SK-N-SH (cell line): ENCODE measurements around the gene SNU13. TPM values are rescaled to one million over a fixed set of nuclear protein-coding genes. Genes with fewer than 3 reads are reported as not detected.

Source experiments
- CTCF ChIA-PET: fragments of 300-600, 350-600 bp; formaldehyde crosslinking; extraction: SDS; loops from one replicate; lab custom pipeline; 2021; lab: Yijun Ruan, JAX
- POLR2A ChIA-PET: fragments of 350-600 bp; sonication (Branson Sonifier 250); formaldehyde crosslinking; extraction: SDS; loops from one replicate; lab custom pipeline; 2020; ENCODE audit warnings: antibody characterized with exemption, inconsistent platforms; lab: Yijun Ruan, JAX
- DNase-seq: peaks from one replicate; pipeline ENCODE4 v3.0.0; 2012
- H2AFZ ChIP-seq: fragments of 200-600 bp; sonication (generic); 2 replicates; pipeline ENCODE4 v1.8.1; 2016; ENCODE audit warnings: antibody characterized with exemption, mild to moderate bottlenecking, low read depth
- H3F3A ChIP-seq: fragments of 200-600 bp; sonication (generic); replicated peaks from 2 replicates; pipeline ENCODE3; 2016; ENCODE audit warnings: antibody characterized with exemption, mild to moderate bottlenecking; ENCODE audit not compliant: insufficient read depth
- H3K27ac ChIP-seq, 2 experiments: fragments of 200-500 bp in 1 of 2; fragments of 200-600 bp in 1 of 2; sonication (Bioruptor generic) in 1 of 2; sonication (generic), shearing (Covaris generic) in 1 of 2; 2 replicates each; pipeline versions ENCODE4 v1.5.1 to v1.6.1; 2014 to 2016; ENCODE audit warnings: low read depth in 2 of 2, inconsistent platforms in 1 of 2, low read length in 1 of 2, mild to moderate bottlenecking in 1 of 2, mixed read lengths in 1 of 2
- H3K27me3 ChIP-seq: fragments of 200-600 bp; sonication (generic), shearing (Covaris generic); 2 replicates; pipeline ENCODE4 v1.6.1; 2016; ENCODE audit warnings: mixed run types; ENCODE audit not compliant: insufficient read depth
- H3K36me3 ChIP-seq, 2 experiments: fragments of 200-500 bp in 1 of 2; fragments of 200-600 bp in 1 of 2; sonication (Bioruptor generic) in 1 of 2; sonication (generic) in 1 of 2; replicated peaks in 1 of 2; 2 replicates each; pipeline versions ENCODE3 to v1.5.1; 2014 to 2016; ENCODE audit warnings: low read length in 1 of 2, mild to moderate bottlenecking in 1 of 2; ENCODE audit not compliant: insufficient read depth in 2 of 2, control insufficient read depth in 1 of 2
- H3K4me1 ChIP-seq, 2 experiments: fragments of 200-500 bp in 1 of 2; fragments of 200-600 bp in 1 of 2; sonication (Bioruptor generic) in 1 of 2; sonication (generic), shearing (Covaris generic) in 1 of 2; 2 replicates each; pipeline versions ENCODE4 v1.5.1 to v1.6.1; 2014 to 2016; ENCODE audit warnings: low read depth in 1 of 2, low read length in 1 of 2, mixed run types in 1 of 2; ENCODE audit not compliant: insufficient read depth in 2 of 2, control insufficient read depth in 1 of 2
- H3K4me2 ChIP-seq: fragments of 200-600 bp; sonication (generic), shearing (Covaris generic); 2 replicates; pipeline ENCODE4 v1.6.1; 2017; ENCODE audit warnings: mixed run types
- H3K4me3 ChIP-seq, 2 experiments: fragments of 200-500 bp in 1 of 2; fragments of 200-600 bp in 1 of 2; sonication (Bioruptor generic) in 1 of 2; sonication (generic), shearing (Covaris generic) in 1 of 2; 2 replicates each; pipeline versions ENCODE4 v1.5.1 to v1.8.1; 2014 to 2016; ENCODE audit warnings: low read depth in 2 of 2, inconsistent platforms in 1 of 2, low read length in 1 of 2, mild to moderate bottlenecking in 1 of 2, mixed read lengths in 1 of 2, moderate library complexity in 1 of 2
- H3K79me2 ChIP-seq: fragments of 200-600 bp; sonication (generic); 2 replicates; pipeline ENCODE4 v1.8.1; 2017; ENCODE audit warnings: mild to moderate bottlenecking; ENCODE audit not compliant: insufficient read depth
- H3K9ac ChIP-seq: fragments of 200-600 bp; sonication (generic); 2 replicates; pipeline ENCODE4 v1.6.1; 2017; ENCODE audit warnings: mixed run types
- H3K9me2 ChIP-seq: fragments of 200-600 bp; sonication (generic); 2 replicates; pipeline ENCODE4 v1.6.1; 2017; ENCODE audit warnings: mixed run types
- H3K9me3 ChIP-seq: fragments of 200-600 bp; sonication (generic); 2 replicates; pipeline ENCODE4 v1.6.1; 2017; ENCODE audit warnings: mixed run types, mild to moderate bottlenecking, moderate library complexity
- H4K20me1 ChIP-seq: fragments of 200-600 bp; sonication (generic); 2 replicates; pipeline ENCODE4 v1.6.1; 2017; ENCODE audit warnings: mild to moderate bottlenecking, mixed run types; ENCODE audit not compliant: insufficient read depth
- FOSL2 ChIP-seq: IDR thresholded peaks from 2 replicates; pipeline ENCODE4 v1.4.0; 2012; ENCODE audit warnings: low read depth, mild to moderate bottlenecking, moderate library complexity, borderline replicate concordance
- FOXJ3 ChIP-seq: sonication (generic); formaldehyde crosslinking; IDR thresholded peaks from 2 replicates; pipeline ENCODE4 v1.5.1; 2020; ENCODE audit warnings: mild to moderate bottlenecking, missing genetic modification reagents
- GABPA ChIP-seq: IDR thresholded peaks from 2 replicates; pipeline ENCODE4 v1.4.0; 2012; ENCODE audit warnings: low read depth, mild to moderate bottlenecking
- JUND ChIP-seq: IDR thresholded peaks from 2 replicates; pipeline ENCODE4 v1.4.0; 2012
- MXI1 ChIP-seq: IDR thresholded peaks from 2 replicates; pipeline ENCODE4 v1.6.1; 2012; ENCODE audit warnings: mild to moderate bottlenecking, low read depth, low read length, improper control_type of control experiment
- NFIC ChIP-seq: IDR thresholded peaks from 2 replicates; pipeline ENCODE4 v1.4.0; 2012; ENCODE audit warnings: borderline replicate concordance
- NRF1 ChIP-seq: IDR thresholded peaks from 2 replicates; pipeline ENCODE4 v1.6.1; 2012; ENCODE audit warnings: low read depth, mild to moderate bottlenecking, low read length
- RCOR1 ChIP-seq: fragments of 150-350 bp; IDR thresholded peaks from 2 replicates; pipeline ENCODE4 v1.6.1; 2017; ENCODE audit warnings: antibody characterized with exemption, low read length
- REST ChIP-seq: IDR thresholded peaks from 2 replicates; pipeline ENCODE4 v1.6.1; 2012; ENCODE audit warnings: mild to moderate bottlenecking, low read depth, low read length, moderate library complexity
- RFX5 ChIP-seq: IDR thresholded peaks from 2 replicates; pipeline ENCODE4 v1.6.1; 2012; ENCODE audit warnings: mild to moderate bottlenecking, improper control_type of control experiment, low read length
- RXRA ChIP-seq: IDR thresholded peaks from 2 replicates; pipeline ENCODE4 v1.4.0; 2012; ENCODE audit warnings: low read depth, mild to moderate bottlenecking, borderline replicate concordance
- SIN3A ChIP-seq: IDR thresholded peaks from 2 replicates; pipeline ENCODE4 v1.6.1; 2012; ENCODE audit warnings: low read depth, mild to moderate bottlenecking, low read length, moderate library complexity, borderline replicate concordance
- SMC3 ChIP-seq: IDR thresholded peaks from 2 replicates; pipeline ENCODE4 v1.6.1; 2012; ENCODE audit warnings: low read depth, low read length, improper control_type of control experiment
- TAF1 ChIP-seq: IDR thresholded peaks from 2 replicates; pipeline ENCODE4 v1.6.1; 2012; ENCODE audit warnings: low read depth, mild to moderate bottlenecking, low read length, moderate library complexity, borderline replicate concordance
- TCF12 ChIP-seq: IDR thresholded peaks from 2 replicates; pipeline ENCODE4 v1.4.0; 2012
- TEAD4 ChIP-seq: IDR thresholded peaks from 2 replicates; pipeline ENCODE4 v1.4.0; 2012; ENCODE audit warnings: mild to moderate bottlenecking, borderline replicate concordance; ENCODE audit not compliant: insufficient read depth
- YY1 ChIP-seq: IDR thresholded peaks from 2 replicates; pipeline ENCODE4 v1.4.0; 2012; ENCODE audit warnings: low read depth, mild to moderate bottlenecking
- ZBTB33 ChIP-seq: IDR thresholded peaks from 2 replicates; pipeline ENCODE4 v1.4.0; 2012; ENCODE audit warnings: low read depth, borderline replicate concordance
- WGBS: methylation state at CpG from one replicate; pipeline ENCODE4 v1.1.6; 2017; ENCODE audit warnings: low lambda C conversion rate; 5-methylcytosine and 5-hydroxymethylcytosine counted together
- polyA plus RNA-seq, 3 experiments: library from polyadenylated mRNA; depleted of rRNA; stranded (reverse); fragments of >200 nt; gene quantifications; 2 replicates each; pipeline ENCODE4 v1.2.3, GENCODE V29; 2012
- TF ChIP-seq, protein P1 (sequence below): fragments of 150-350 bp; IDR thresholded peaks from 2 replicates; pipeline ENCODE4 v1.6.1; 2017; ENCODE audit warnings: antibody characterized with exemption, low read length, low read depth, borderline replicate concordance
- TF ChIP-seq, protein P2 (sequence below): IDR thresholded peaks from 2 replicates; pipeline ENCODE4 v1.4.0; 2012; ENCODE audit warnings: low read depth

Gene SNU13
- polyA plus RNA-seq, 1 of the 3 experiments (the other 2 are of a cell fraction), result 282 TPM

- no peak overlapping the region for H3K4me3 ChIP-seq
- no peaks in the 10 kb centered on the region for H4K20me1 ChIP-seq
- ChIA-PET CTCF (interaction anchor here (1.2 to 1.3 kb wide), 2 partner anchors 21 to 28 kb away, joined by 3 to 5 read pairs; no protein-coding TSS in a partner anchor), POLR2A (no interaction called here)
- no peak overlapping the region for H3K4me2 ChIP-seq
- H3K79me2 ChIP-seq, result no peaks in the 10 kb centered on the region
- H3K27me3 ChIP-seq, result no peaks in the 10 kb centered on the region
- WGBS, result 77% methylated on average over 5 of the region's 9 CpGs
- no peak overlapping the region for H3K27ac ChIP-seq
- DNase-seq, result no peak
- H3K9me2 ChIP-seq, result no peaks in the 10 kb centered on the region
- H3K9me3 ChIP-seq, result no peaks in the 10 kb centered on the region
- no peak overlapping the region for H2AFZ ChIP-seq
- H3K9ac ChIP-seq, result no peak overlapping the region
- H3K4me1 ChIP-seq, result no peaks in the 10 kb centered on the region; a peak in 1 of 4 replicates
- no peaks in the 10 kb centered on the region for H3F3A ChIP-seq
- H3K36me3 ChIP-seq, result no peaks in the 10 kb centered on the region
- TF ChIP-seq, protein P1, sequence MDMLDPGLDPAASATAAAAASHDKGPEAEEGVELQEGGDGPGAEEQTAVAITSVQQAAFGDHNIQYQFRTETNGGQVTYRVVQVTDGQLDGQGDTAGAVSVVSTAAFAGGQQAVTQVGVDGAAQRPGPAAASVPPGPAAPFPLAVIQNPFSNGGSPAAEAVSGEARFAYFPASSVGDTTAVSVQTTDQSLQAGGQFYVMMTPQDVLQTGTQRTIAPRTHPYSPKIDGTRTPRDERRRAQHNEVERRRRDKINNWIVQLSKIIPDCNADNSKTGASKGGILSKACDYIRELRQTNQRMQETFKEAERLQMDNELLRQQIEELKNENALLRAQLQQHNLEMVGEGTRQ, result no peak
- TF ChIP-seq RXRA, result no peak
- TF ChIP-seq, all 33 proteins: peak for 0
These were observed 36.9 kb upstream of the SNU13 start for GRCh38 chr22:41725510-41726110.

DNA sequence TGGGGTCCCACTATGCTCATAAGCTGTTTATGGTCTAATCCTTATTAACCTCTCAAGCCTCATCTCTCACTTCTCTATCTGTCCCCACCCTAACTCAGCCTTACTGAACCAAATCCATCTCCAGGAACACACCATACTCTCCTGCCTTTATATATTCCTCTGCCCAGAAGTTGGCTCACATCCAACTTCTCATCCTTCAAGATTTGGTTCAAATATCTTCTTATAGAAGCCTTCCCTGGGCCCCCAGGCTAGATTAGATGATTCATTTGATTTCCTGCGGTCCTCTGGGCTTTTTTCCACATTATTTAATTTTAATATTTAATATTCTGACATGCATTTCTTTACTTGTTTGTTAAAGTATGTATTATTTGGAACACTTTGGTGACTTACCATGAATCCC lies 33.8 kb upstream of the SNU13 start:
- WGBS, result 34% methylated on average over 1 of the region's 1 CpG

More for the DNA sequence above, 33.8 kb upstream of the SNU13 start:
- Histone ChIP-seq H3F3A (no peaks in the 10 kb centered on the region), H3K27ac (no peak overlapping the region), H3K4me2 (no peak overlapping the region), H3K36me3 (no peaks in the 10 kb centered on the region), H3K9me3 (no peaks in the 10 kb centered on the region), H4K20me1 (no peaks in the 10 kb centered on the region), H3K4me1 (no peaks in the 10 kb centered on the region), H3K9me2 (no peaks in the 10 kb centered on the region), H2AFZ (no peak overlapping the region), H3K4me3 (no peak overlapping the region), H3K9ac (no peak overlapping the region), H3K27me3 (no peaks in the 10 kb centered on the region), H3K79me2 (no peaks in the 10 kb centered on the region)
- TF ChIP-seq REST (no peak), RXRA (no peak), RFX5 (no peak), SMC3 (no peak), GABPA (no peak), SIN3A (no peak), YY1 (no peak), ZBTB33 (no peak), FOSL2 (no peak), NFIC (no peak), NRF1 (no peak), FOXJ3 (CRISPR knock-in tag) (no peak), TCF12 (no peak), TAF1 (no peak), MXI1 (no peak), JUND (no peak), TEAD4 (no peak), RCOR1 (no peak)
- TF ChIP-seq, protein P1, result no peak
- TF ChIP-seq, protein P2, sequence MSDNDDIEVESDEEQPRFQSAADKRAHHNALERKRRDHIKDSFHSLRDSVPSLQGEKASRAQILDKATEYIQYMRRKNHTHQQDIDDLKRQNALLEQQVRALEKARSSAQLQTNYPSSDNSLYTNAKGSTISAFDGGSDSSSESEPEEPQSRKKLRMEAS, result no peak
- POLR2A ChIA-PET, result no interaction called here
- no peak for DNase-seq
- CTCF ChIA-PET, result interaction anchor here (0.6 kb wide), 1 partner anchor 192 kb away, joined by 3 read pairs; the partner anchor contains the start of gene SHISA8
